ENCODE measurements around the gene XXYLT1.
"Not testable (repeated sequence)": the region's sequence is repeated elsewhere in the genome, so short reads cannot be mapped to it uniquely, and the experiment has no call there.

Gene XXYLT1

GRCh38 chr3:195063581-195064193, 207.3 kb downstream of the XXYLT1 start:
- no peak for DNase-seq (ENCODE audit: low read depth in 3 of 3)

GRCh38 chr3:195062866-195063540, 208.0 kb downstream of the XXYLT1 start:
- no peak for DNase-seq (ENCODE audit: low read depth in 3 of 3)

GRCh38 chr3:195061756-195062655, 209.0 kb downstream of the XXYLT1 start:
- DNase-seq (ENCODE audit: low read depth in 3 of 3), result no peak

GRCh38 chr3:195060531-195061291, 210.2 kb downstream of the XXYLT1 start:
- DNase-seq (ENCODE audit: low read depth in 3 of 3), result no peak

- no peak for DNase-seq (ENCODE audit: low read depth in 3 of 3)
Observed at GRCh38 chr3:195060217-195060481, 210.8 kb downstream of the XXYLT1 start.

GRCh38 chr3:195059471-195060216, 211.3 kb downstream of the XXYLT1 start:
- no peak for DNase-seq (ENCODE audit: low read depth in 3 of 3)

GRCh38 chr3:195059006-195059350, 212.0 kb downstream of the XXYLT1 start:
- DNase-seq (ENCODE audit: low read depth in 3 of 3), result no peak

GRCh38 chr3:195058336-195059005, 212.5 kb downstream of the XXYLT1 start:
- DNase-seq (ENCODE audit: low read depth in 3 of 3), result no peak

GRCh38 chr3:195057716-195058115, 213.2 kb downstream of the XXYLT1 start:
- no peak for DNase-seq (ENCODE audit: low read depth in 3 of 3)

- no peak for DNase-seq (ENCODE audit: low read depth in 3 of 3)
Observed at GRCh38 chr3:195056506-195056905, 214.5 kb downstream of the XXYLT1 start.

- DNase-seq (ENCODE audit: low read depth in 3 of 3), result no peak
Observed at GRCh38 chr3:195054311-195054710, 216.6 kb downstream of the XXYLT1 start.

GRCh38 chr3:195052939-195053338, 218.0 kb downstream of the XXYLT1 start:
- DNase-seq (ENCODE audit: low read depth in 3 of 3), result no peak

GRCh38 chr3:195050296-195050695, 220.7 kb downstream of the XXYLT1 start:
- not testable (repeated sequence) for DNase-seq (ENCODE audit: low read depth in 3 of 3)

GRCh38 chr3:195048059-195048905, 222.7 kb downstream of the XXYLT1 start:
- no peak for DNase-seq (ENCODE audit: low read depth in 3 of 3)

GRCh38 chr3:195047536-195047935, 223.4 kb downstream of the XXYLT1 start:
- no peak for DNase-seq (ENCODE audit: low read depth in 3 of 3)

GRCh38 chr3:195046441-195046840, 224.5 kb downstream of the XXYLT1 start:
- no peak for DNase-seq (ENCODE audit: low read depth in 3 of 3)

GRCh38 chr3:195045481-195046210, 225.3 kb downstream of the XXYLT1 start:
- DNase-seq (ENCODE audit: low read depth in 3 of 3), result no peak

- DNase-seq (ENCODE audit: low read depth in 3 of 3), result no peak
Observed at GRCh38 chr3:195044411-195044810, 226.5 kb downstream of the XXYLT1 start.

GRCh38 chr3:195043607-195044339, 227.2 kb downstream of the XXYLT1 start:
- DNase-seq (ENCODE audit: low read depth in 3 of 3), result no peak

Data from stimulated activated CD4-positive, alpha-beta T cell treated with anti-CD3 and anti-CD28 coated beads, TNF-alpha, amount 100 ng/mL, for 24 hours (primary cell).